ENCODE measurements around the gene RHBDF1. TPM values are rescaled to one million over a fixed set of nuclear protein-coding genes. Genes with fewer than 3 reads are reported as not detected.

Gene RHBDF1
- total RNA-seq, 4 donors from 2014 or later = 17.7 to 66.8 (median 18.8) TPM

- no peak for DNase-seq (ENCODE audit: low spot score)
- no peak for TF ChIP-seq CTCF (IDR thresholded peaks at IDR 0.05)
- ATAC-seq (ENCODE audit: low FRiP score) = no peak
These were observed 32.5 kb upstream of the RHBDF1 start for GRCh38 chr16:104928-105327.

- no peak for ATAC-seq (ENCODE audit: low FRiP score)
These were observed 31.9 kb upstream of the RHBDF1 start for GRCh38 chr16:104355-104754.

GRCh38 chr16:102060-102855 lies 29.8 kb upstream of the RHBDF1 start:
- TF ChIP-seq CTCF (IDR thresholded peaks at IDR 0.05) = no peak

More at GRCh38 chr16:104355-104754, 31.9 kb upstream of the RHBDF1 start:
- TF ChIP-seq CTCF (IDR thresholded peaks at IDR 0.05) = no peak
- DNase-seq (ENCODE audit: low spot score) = no peak

GRCh38 chr16:101586-101985 lies 29.2 kb upstream of the RHBDF1 start:
- DNase-seq (ENCODE audit: low spot score) (no peak), ATAC-seq (ENCODE audit: low FRiP score) (no peak)
- no peak for TF ChIP-seq CTCF (IDR thresholded peaks at IDR 0.05)

More at GRCh38 chr16:102060-102855, 29.8 kb upstream of the RHBDF1 start:
- DNase-seq (ENCODE audit: low spot score) = no peak
- no peak for ATAC-seq (ENCODE audit: low FRiP score)

GRCh38 chr16:100989-101388 lies 28.6 kb upstream of the RHBDF1 start:
- no peak for TF ChIP-seq CTCF (IDR thresholded peaks at IDR 0.05)
- DNase-seq (ENCODE audit: low spot score) = no peak
- no peak for ATAC-seq (ENCODE audit: low FRiP score)

- DNase-seq (ENCODE audit: low spot score) (no peak), ATAC-seq (ENCODE audit: low FRiP score) (no peak)
- TF ChIP-seq CTCF (IDR thresholded peaks at IDR 0.05) = no peak
These were observed 25.4 kb upstream of the RHBDF1 start for GRCh38 chr16:97822-98221.

GRCh38 chr16:96935-97381 lies 24.5 kb upstream of the RHBDF1 start:
- ATAC-seq (ENCODE audit: low FRiP score) (peak; percentile 87), DNase-seq (ENCODE audit: low spot score) (peak; percentile 86)
- TF ChIP-seq CTCF (IDR thresholded peaks at IDR 0.05) = peak in 2 of 3 donors; percentile 77 to 99
